Spinal cord (tissue), 10 donors: Measurements from ENCODE around the gene TBC1D13. TPM values are rescaled to one million over a fixed set of nuclear protein-coding genes. Genes with fewer than 3 reads are reported as not detected.
"Not testable (repeated sequence)": the region's sequence is repeated elsewhere in the genome, so short reads cannot be mapped to it uniquely, and the experiment has no call there.

Experiments used
- DNase-seq, 6 donors: peaks; one replicate each; pipeline versions ENCODE4 v3.0.0 to v3.0.0-alpha.2; 2013 to 2015; ENCODE audit warnings: low spot score in 6 of 6, low read depth in 4 of 6
- H3K27ac ChIP-seq: one replicate; pipeline ENCODE4 v1.5.1; 2013; ENCODE audit warnings: low read depth, low read length, control low read depth
- H3K27me3 ChIP-seq: one replicate; pipeline ENCODE4 v1.6.1; 2013; ENCODE audit warnings: low read length; ENCODE audit not compliant: control insufficient read depth, insufficient read depth
- H3K36me3 ChIP-seq: one replicate; pipeline ENCODE4 v1.6.1; 2013; ENCODE audit warnings: low read length; ENCODE audit not compliant: control insufficient read depth, insufficient read depth
- H3K4me1 ChIP-seq: one replicate; pipeline ENCODE4 v1.6.1; 2013; ENCODE audit warnings: low read length; ENCODE audit not compliant: control insufficient read depth, insufficient read depth
- H3K4me3 ChIP-seq: one replicate; pipeline ENCODE4 v1.5.1; 2013; ENCODE audit warnings: low read depth, low read length, control low read depth
- H3K9me3 ChIP-seq: one replicate; pipeline ENCODE4 v1.6.1; 2013; ENCODE audit warnings: low read length; ENCODE audit not compliant: control insufficient read depth, insufficient read depth
- WGBS: methylation state at CpG from one replicate; pipeline ENCODE4 v1.1.5; 2013; ENCODE audit warnings: missing lambda C conversion rate; ENCODE audit not compliant: insufficient coverage; 5-methylcytosine and 5-hydroxymethylcytosine counted together
- polyA plus RNA-seq, 2 donors: library from polyadenylated mRNA; unstranded; fragments of 120-200 nt; gene quantifications; one replicate each; pipeline ENCODE4 v1.2.1, GENCODE V29; 2013; ENCODE audit not compliant: insufficient read length in 2 of 2
- small RNA-seq: library from RNA; depleted of rRNA; stranded (forward); fragments of <200 nt; gene quantifications from one replicate; pipeline ENCODE3, GENCODE V24; 2014; ENCODE audit warnings: low replicate concordance
- total RNA-seq, 2 donors: library from RNA; depleted of rRNA in 1 of 2; stranded (reverse); fragments of 120-200 nt in 1 of 2; fragments of >200 nt in 1 of 2; gene quantifications; one replicate each; pipeline versions ENCODE4 v1.2.3 to v1.2.4, GENCODE V29; 2013 to 2014
- donor health status: healthy.

Gene TBC1D13
- total and polyA plus RNA-seq, 4 donors = 11.4 to 36.0 (median 22.6) TPM

DNA sequence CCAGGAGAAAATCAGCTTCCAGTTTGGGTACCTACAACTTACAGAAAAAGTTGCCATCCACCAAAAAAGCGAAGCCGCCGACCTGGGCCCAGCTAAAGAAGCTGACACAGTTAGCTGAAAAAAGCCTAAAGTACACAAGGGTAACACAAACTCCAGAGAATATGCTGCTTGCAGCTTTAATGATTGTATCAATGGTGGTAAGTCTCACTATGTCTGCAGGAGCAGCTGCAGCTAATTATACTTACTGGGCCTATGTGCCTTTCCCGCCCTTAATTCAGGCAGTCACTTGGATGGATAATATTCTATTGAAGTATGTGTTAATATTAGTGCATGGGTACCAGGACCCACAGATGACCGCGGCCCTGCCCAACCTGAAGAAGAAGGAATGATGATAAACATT is 67.4 kb downstream of the TBC1D13 start:
- not testable (repeated sequence) for H3K27ac ChIP-seq, H3K27me3 ChIP-seq, H3K4me3 ChIP-seq, H3K9me3 ChIP-seq, H3K4me1 ChIP-seq, H3K36me3 ChIP-seq
- DNase-seq = peak in 1 of 6 donors; percentile 26
- no CpG with 5 or more reads among the region's 6 CpGs for WGBS

DNA sequence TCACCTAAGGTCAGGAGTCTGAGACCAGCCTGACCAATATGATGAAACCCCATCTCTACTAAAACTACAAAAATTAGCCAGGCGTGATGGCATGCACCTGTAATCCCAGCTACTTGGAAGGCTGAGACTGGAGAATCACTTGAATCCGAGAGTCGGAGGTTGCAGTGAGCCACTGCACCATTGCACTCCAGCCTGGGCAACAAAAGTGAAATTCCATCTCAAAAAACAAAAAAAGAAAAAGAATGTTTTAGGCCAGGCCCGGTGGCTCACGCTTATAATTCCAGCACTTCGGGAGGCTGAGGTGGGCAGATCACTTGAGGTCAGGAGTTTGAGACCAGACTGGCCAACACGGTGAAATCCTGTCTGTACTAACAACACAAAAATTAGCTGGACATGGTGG is 71.4 kb downstream of the TBC1D13 start:
- not testable (repeated sequence) for H3K9me3 ChIP-seq, H3K27me3 ChIP-seq, DNase-seq, H3K36me3 ChIP-seq, H3K4me3 ChIP-seq, H3K27ac ChIP-seq, H3K4me1 ChIP-seq
- WGBS = 94% methylated on average over 6 of the region's 7 CpGs

Small RNA genes within 50 kb of the gene (small RNA-seq; reads per million reads assigned to genes)
- not detected for gene RF00017

Other genes with a start within 250 kb of the TBC1D13 start
- gene SPTAN1, start 234.7 kb upstream of the TBC1D13 start, total RNA-seq = 100 to 1,000 TPM; 523 to 740 TPM
- gene SPTAN1, start 234.7 kb upstream of the TBC1D13 start, polyA plus RNA-seq = 1,000 to 10,000 TPM; 1,013 to 1,193 TPM
- 10 to 100 TPM; 23.0 to 65.3 TPM for gene DYNC2I2, start 130.4 kb upstream of the TBC1D13 start, total RNA-seq
- gene DYNC2I2, start 130.4 kb upstream of the TBC1D13 start, polyA plus RNA-seq = 10 to 100 TPM; 62.9 to 63.1 TPM
- gene SET, start 98.0 kb upstream of the TBC1D13 start, total RNA-seq = 100 to 1,000 TPM; 445 to 512 TPM
- gene SET, start 98.0 kb upstream of the TBC1D13 start, polyA plus RNA-seq = 100 to 1,000 TPM; 398 to 461 TPM
- 1 to 10 TPM; 1.1 to 5.5 TPM for gene PKN3, start 84.8 kb upstream of the TBC1D13 start, total RNA-seq
- 1 to 10 TPM; 5.5 to 5.9 TPM for gene PKN3, start 84.8 kb upstream of the TBC1D13 start, polyA plus RNA-seq
- 10 to 100 TPM in 1 of 2 donors, 1 to 10 TPM in 1; 3.5 to 12.6 TPM for gene ZDHHC12, start 63.1 kb upstream of the TBC1D13 start, total RNA-seq
- 10 to 100 TPM; 11.2 to 15.0 TPM for gene ZDHHC12, start 63.1 kb upstream of the TBC1D13 start, polyA plus RNA-seq
- gene ZER1, start 15.3 kb upstream of the TBC1D13 start, total RNA-seq = 10 to 100 TPM; 23.1 to 34.1 TPM
- gene ZER1, start 15.3 kb upstream of the TBC1D13 start, polyA plus RNA-seq = 10 to 100 TPM; 51.5 to 55.3 TPM
- 10 to 100 TPM; 14.2 to 28.2 TPM for gene ENDOG, start 31.2 kb downstream of the TBC1D13 start, total RNA-seq
- 10 to 100 TPM; 35.5 to 36.9 TPM for gene ENDOG, start 31.2 kb downstream of the TBC1D13 start, polyA plus RNA-seq
- 10 to 100 TPM; 12.2 to 27.7 TPM for gene SPOUT1, start 42.5 kb downstream of the TBC1D13 start, total RNA-seq
- 10 to 100 TPM; 51.1 to 57.7 TPM for gene SPOUT1, start 42.5 kb downstream of the TBC1D13 start, polyA plus RNA-seq
- gene KYAT1, start 94.7 kb downstream of the TBC1D13 start, total RNA-seq = 10 to 100 TPM in 1 of 2 donors, 1 to 10 TPM in 1; 8.9 to 12.1 TPM
- 10 to 100 TPM; 14.5 to 20.5 TPM for gene KYAT1, start 94.7 kb downstream of the TBC1D13 start, polyA plus RNA-seq
- gene LRRC8A, start 94.9 kb downstream of the TBC1D13 start, total RNA-seq = 10 to 100 TPM; 28.5 to 31.8 TPM
- 10 to 100 TPM; 53.9 to 57.4 TPM for gene LRRC8A, start 94.9 kb downstream of the TBC1D13 start, polyA plus RNA-seq
- 10 to 100 TPM in 1 of 2 donors, 1 to 10 TPM in 1; 7.8 to 29.9 TPM for gene PHYHD1, start 133.7 kb downstream of the TBC1D13 start, total RNA-seq
- 10 to 100 TPM; 23.2 to 27.4 TPM for gene PHYHD1, start 133.7 kb downstream of the TBC1D13 start, polyA plus RNA-seq
- gene DOLK, start 160.3 kb downstream of the TBC1D13 start, total RNA-seq = 10 to 100 TPM; 17.8 to 22.8 TPM
- 10 to 100 TPM; 20.1 to 22.0 TPM for gene DOLK, start 160.3 kb downstream of the TBC1D13 start, polyA plus RNA-seq
- gene NUP188, start 160.4 kb downstream of the TBC1D13 start, total RNA-seq = 10 to 100 TPM; 30.3 to 31.4 TPM
- 10 to 100 TPM; 33.7 to 43.6 TPM for gene NUP188, start 160.4 kb downstream of the TBC1D13 start, polyA plus RNA-seq
- 100 to 1,000 TPM in 1 of 2 donors, 10 to 100 TPM in 1; 62.8 to 138 TPM for gene SH3GLB2, start 241.1 kb downstream of the TBC1D13 start, total RNA-seq
- 100 to 1,000 TPM; 130 to 160 TPM for gene SH3GLB2, start 241.1 kb downstream of the TBC1D13 start, polyA plus RNA-seq
- gene MIGA2, start 249.4 kb downstream of the TBC1D13 start, total RNA-seq = 10 to 100 TPM; 21.2 to 29.4 TPM
- 10 to 100 TPM; 24.4 to 35.6 TPM for gene MIGA2, start 249.4 kb downstream of the TBC1D13 start, polyA plus RNA-seq